ENCODE data around the gene R3HDM2. TPM values are rescaled to one million over a fixed set of nuclear protein-coding genes. Genes with fewer than 3 reads are reported as not detected.

The R3HDM2 gene
- total and polyA plus RNA-seq, 2 of the 13 experiments (the other 11 are each of a cell fraction or from before 2014, with no cell fraction given), result 11.1 to 23.5 TPM

DNA sequence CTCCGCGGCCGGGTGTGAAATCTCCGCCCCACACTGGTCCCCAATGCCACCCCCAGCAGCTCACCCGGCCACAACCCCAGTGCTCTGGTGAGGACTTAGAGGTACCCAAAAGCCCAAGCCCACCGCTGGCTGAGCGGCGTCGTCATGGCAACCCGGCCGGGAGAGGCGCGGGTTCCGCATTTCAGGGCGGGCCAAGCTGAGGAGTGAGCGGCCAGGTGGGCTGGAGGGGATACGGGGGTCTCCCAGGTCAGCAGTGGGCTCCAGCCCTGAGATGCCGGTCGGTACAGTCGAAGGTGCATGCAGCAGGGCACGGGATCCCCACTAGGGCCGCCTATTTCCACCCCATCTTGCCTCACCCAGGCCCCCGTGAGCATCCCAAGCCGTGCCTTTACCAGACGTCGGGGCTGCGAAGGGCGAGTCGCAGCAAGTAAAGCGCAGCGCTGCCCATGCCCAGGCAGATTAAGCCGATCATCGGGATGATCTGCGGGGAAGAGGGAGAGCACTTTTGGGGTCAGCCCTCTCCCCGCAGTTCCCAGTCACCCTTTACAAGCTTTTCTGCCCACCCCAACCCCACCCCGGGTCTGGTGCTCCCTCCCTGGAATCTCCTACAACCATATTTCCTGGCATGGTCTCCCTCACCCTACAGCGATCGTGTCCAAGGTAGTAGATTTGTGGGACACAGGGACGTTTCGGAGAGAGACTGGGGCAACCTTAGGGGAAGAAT is 194.5 kb downstream of the R3HDM2 start (continued):
- TF ChIP-seq, protein P1, sequence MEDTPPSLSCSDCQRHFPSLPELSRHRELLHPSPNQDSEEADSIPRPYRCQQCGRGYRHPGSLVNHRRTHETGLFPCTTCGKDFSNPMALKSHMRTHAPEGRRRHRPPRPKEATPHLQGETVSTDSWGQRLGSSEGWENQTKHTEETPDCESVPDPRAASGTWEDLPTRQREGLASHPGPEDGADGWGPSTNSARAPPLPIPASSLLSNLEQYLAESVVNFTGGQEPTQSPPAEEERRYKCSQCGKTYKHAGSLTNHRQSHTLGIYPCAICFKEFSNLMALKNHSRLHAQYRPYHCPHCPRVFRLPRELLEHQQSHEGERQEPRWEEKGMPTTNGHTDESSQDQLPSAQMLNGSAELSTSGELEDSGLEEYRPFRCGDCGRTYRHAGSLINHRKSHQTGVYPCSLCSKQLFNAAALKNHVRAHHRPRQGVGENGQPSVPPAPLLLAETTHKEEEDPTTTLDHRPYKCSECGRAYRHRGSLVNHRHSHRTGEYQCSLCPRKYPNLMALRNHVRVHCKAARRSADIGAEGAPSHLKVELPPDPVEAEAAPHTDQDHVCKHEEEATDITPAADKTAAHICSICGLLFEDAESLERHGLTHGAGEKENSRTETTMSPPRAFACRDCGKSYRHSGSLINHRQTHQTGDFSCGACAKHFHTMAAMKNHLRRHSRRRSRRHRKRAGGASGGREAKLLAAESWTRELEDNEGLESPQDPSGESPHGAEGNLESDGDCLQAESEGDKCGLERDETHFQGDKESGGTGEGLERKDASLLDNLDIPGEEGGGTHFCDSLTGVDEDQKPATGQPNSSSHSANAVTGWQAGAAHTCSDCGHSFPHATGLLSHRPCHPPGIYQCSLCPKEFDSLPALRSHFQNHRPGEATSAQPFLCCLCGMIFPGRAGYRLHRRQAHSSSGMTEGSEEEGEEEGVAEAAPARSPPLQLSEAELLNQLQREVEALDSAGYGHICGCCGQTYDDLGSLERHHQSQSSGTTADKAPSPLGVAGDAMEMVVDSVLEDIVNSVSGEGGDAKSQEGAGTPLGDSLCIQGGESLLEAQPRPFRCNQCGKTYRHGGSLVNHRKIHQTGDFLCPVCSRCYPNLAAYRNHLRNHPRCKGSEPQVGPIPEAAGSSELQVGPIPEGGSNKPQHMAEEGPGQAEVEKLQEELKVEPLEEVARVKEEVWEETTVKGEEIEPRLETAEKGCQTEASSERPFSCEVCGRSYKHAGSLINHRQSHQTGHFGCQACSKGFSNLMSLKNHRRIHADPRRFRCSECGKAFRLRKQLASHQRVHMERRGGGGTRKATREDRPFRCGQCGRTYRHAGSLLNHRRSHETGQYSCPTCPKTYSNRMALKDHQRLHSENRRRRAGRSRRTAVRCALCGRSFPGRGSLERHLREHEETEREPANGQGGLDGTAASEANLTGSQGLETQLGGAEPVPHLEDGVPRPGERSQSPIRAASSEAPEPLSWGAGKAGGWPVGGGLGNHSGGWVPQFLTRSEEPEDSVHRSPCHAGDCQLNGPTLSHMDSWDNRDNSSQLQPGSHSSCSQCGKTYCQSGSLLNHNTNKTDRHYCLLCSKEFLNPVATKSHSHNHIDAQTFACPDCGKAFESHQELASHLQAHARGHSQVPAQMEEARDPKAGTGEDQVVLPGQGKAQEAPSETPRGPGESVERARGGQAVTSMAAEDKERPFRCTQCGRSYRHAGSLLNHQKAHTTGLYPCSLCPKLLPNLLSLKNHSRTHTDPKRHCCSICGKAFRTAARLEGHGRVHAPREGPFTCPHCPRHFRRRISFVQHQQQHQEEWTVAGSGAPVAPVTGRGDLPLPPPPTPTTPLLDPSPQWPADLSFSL (CRISPR knock-in tag; IDR thresholded peaks at IDR 0.05), result no peak
- TF ChIP-seq HNRNPUL1 (IDR thresholded peaks at IDR 0.05; ENCODE audit: low read depth, low read length) (no peak), ZNF841 (CRISPR knock-in tag; IDR thresholded peaks at IDR 0.05; ENCODE audit: borderline replicate concordance) (no peak), TAF1 (CRISPR knock-in tag; IDR thresholded peaks at IDR 0.05) (no peak), GZF1 (CRISPR knock-in tag; IDR thresholded peaks at IDR 0.05) (no peak), NR3C1 (CRISPR knock-in tag; IDR thresholded peaks at IDR 0.05) (no peak), ZSCAN30 (CRISPR knock-in tag; IDR thresholded peaks at IDR 0.05) (no peak), SRSF4 (IDR thresholded peaks at IDR 0.05; ENCODE audit: low read depth, low read length, poor library complexity, severe bottlenecking) (peak; percentile 58), PCBP1 (IDR thresholded peaks at IDR 0.05; ENCODE audit: borderline replicate concordance, low read depth, low read length) (0 out of 2 replicates have a peak, but pooled peaks have one; percentile 56), POLR2G (IDR thresholded peaks at IDR 0.05; ENCODE audit: low read depth, low read length) (peak; percentile 49), SMAD9 (CRISPR knock-in tag; IDR thresholded peaks at IDR 0.05) (no peak), FOXO1 (CRISPR knock-in tag; IDR thresholded peaks at IDR 0.05) (no peak), ZNF431 (CRISPR knock-in tag; IDR thresholded peaks at IDR 0.05; ENCODE audit: borderline replicate concordance, low read depth) (no peak), REXO4 (CRISPR knock-in tag; IDR thresholded peaks at IDR 0.05; ENCODE audit: borderline replicate concordance) (no peak)
- TF ChIP-seq, protein P2, sequence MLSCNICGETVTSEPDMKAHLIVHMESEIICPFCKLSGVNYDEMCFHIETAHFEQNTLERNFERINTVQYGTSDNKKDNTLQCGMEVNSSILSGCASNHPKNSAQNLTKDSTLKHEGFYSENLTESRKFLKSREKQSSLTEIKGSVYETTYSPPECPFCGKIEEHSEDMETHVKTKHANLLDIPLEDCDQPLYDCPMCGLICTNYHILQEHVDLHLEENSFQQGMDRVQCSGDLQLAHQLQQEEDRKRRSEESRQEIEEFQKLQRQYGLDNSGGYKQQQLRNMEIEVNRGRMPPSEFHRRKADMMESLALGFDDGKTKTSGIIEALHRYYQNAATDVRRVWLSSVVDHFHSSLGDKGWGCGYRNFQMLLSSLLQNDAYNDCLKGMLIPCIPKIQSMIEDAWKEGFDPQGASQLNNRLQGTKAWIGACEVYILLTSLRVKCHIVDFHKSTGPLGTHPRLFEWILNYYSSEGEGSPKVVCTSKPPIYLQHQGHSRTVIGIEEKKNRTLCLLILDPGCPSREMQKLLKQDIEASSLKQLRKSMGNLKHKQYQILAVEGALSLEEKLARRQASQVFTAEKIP (CRISPR knock-in tag; IDR thresholded peaks at IDR 0.05; ENCODE audit: borderline replicate concordance), result no peak
- TF ChIP-seq, protein P3, sequence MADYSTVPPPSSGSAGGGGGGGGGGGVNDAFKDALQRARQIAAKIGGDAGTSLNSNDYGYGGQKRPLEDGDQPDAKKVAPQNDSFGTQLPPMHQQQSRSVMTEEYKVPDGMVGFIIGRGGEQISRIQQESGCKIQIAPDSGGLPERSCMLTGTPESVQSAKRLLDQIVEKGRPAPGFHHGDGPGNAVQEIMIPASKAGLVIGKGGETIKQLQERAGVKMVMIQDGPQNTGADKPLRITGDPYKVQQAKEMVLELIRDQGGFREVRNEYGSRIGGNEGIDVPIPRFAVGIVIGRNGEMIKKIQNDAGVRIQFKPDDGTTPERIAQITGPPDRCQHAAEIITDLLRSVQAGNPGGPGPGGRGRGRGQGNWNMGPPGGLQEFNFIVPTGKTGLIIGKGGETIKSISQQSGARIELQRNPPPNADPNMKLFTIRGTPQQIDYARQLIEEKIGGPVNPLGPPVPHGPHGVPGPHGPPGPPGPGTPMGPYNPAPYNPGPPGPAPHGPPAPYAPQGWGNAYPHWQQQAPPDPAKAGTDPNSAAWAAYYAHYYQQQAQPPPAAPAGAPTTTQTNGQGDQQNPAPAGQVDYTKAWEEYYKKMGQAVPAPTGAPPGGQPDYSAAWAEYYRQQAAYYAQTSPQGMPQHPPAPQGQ (CRISPR knock-in tag; IDR thresholded peaks at IDR 0.05; ENCODE audit: borderline replicate concordance), result no peak
- TF ChIP-seq, protein P4, sequence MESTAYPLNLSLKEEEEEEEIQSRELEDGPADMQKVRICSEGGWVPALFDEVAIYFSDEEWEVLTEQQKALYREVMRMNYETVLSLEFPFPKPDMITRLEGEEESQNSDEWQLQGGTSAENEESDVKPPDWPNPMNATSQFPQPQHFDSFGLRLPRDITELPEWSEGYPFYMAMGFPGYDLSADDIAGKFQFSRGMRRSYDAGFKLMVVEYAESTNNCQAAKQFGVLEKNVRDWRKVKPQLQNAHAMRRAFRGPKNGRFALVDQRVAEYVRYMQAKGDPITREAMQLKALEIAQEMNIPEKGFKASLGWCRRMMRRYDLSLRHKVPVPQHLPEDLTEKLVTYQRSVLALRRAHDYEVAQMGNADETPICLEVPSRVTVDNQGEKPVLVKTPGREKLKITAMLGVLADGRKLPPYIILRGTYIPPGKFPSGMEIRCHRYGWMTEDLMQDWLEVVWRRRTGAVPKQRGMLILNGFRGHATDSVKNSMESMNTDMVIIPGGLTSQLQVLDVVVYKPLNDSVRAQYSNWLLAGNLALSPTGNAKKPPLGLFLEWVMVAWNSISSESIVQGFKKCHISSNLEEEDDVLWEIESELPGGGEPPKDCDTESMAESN (CRISPR knock-in tag; conservative IDR thresholded peaks at IDR 0.05), result no peak
